GM12878 (cell line): ENCODE measurements around the gene TTC16.

Experiments used
- ATF7 ChIP-seq: fragments of 450-650 bp; IDR thresholded peaks from 2 replicates; pipeline ENCODE4 v1.6.1; 2016; ENCODE audit warnings: low read depth, mild to moderate bottlenecking
- CTCF ChIP-seq, 3 experiments: IDR thresholded peaks in 2 of 3; conservative IDR thresholded peaks in 1 of 3; 2 replicates each; pipeline ENCODE4 v1.5.1; 2011; ENCODE audit warnings: low read depth in 3 of 3, low read length in 3 of 3, mild to moderate bottlenecking in 3 of 3, control low read depth in 2 of 3, moderate library complexity in 2 of 3, inconsistent platforms in 1 of 3, mixed read lengths in 1 of 3; ENCODE audit not compliant: control insufficient read depth in 2 of 3, insufficient read depth in 1 of 3; ENCODE audit errors: extremely low read depth in 1 of 3
- EGR1 ChIP-seq, 2 experiments: IDR thresholded peaks; 1 replicate in 1 of 2; 2 replicates in 1 of 2; pipeline ENCODE4 v1.6.1; 2011 to 2012; ENCODE audit warnings: low read depth in 2 of 2, low read length in 2 of 2, borderline replicate concordance in 1 of 2, mild to moderate bottlenecking in 1 of 2, moderate library complexity in 1 of 2
- EP300 ChIP-seq, 2 experiments: fragments of 150-350 bp in 1 of 2; IDR thresholded peaks; 2 replicates each; pipeline ENCODE4 v1.6.1; 2011 to 2012; ENCODE audit warnings: low read depth in 2 of 2, low read length in 2 of 2, borderline replicate concordance in 1 of 2, improper control_type of control experiment in 1 of 2, inconsistent platforms in 1 of 2; ENCODE audit not compliant: control insufficient read depth in 1 of 2
- HCFC1 ChIP-seq: fragments of 150-350 bp; IDR thresholded peaks from 2 replicates; pipeline ENCODE4 v1.6.1; 2014; ENCODE audit warnings: low read length
- HDAC2 ChIP-seq: fragments of 200-600 bp; sonication (generic); IDR thresholded peaks from 2 replicates; pipeline ENCODE4 v1.6.1; 2017
- REST ChIP-seq: IDR thresholded peaks from 2 replicates; pipeline ENCODE4 v1.6.1; 2012; ENCODE audit warnings: mild to moderate bottlenecking, low read depth, low read length

- TF ChIP-seq HDAC2, result no peak
- TF ChIP-seq REST, result no peak
- TF ChIP-seq EGR1 (IDR thresholded peaks at IDR 0.05; ENCODE audit: borderline replicate concordance in 1 of 2, low read depth in 2 of 2, low read length in 2 of 2), result no peak
- no peak for TF ChIP-seq CTCF (IDR thresholded peaks at IDR 0.05 in 2 of 3, conservative IDR thresholded peaks at IDR 0.05 in 1 of 3; ENCODE audit: control insufficient read depth in 2 of 3, extremely low read depth in 1 of 3, insufficient read depth in 1 of 3, low read depth in 3 of 3, low read length in 3 of 3)
- TF ChIP-seq EP300 (IDR thresholded peaks at IDR 0.05; ENCODE audit: borderline replicate concordance in 1 of 2, control insufficient read depth in 1 of 2, low read depth in 2 of 2, low read length in 2 of 2), result no peak
- no peak for TF ChIP-seq HCFC1
- TF ChIP-seq ATF7, result no peak
Observed at GRCh38 chr9:127705577-127706379, 10.1 kb upstream of the TTC16 start.
